NCI-H524 (cell line): ENCODE results near the gene ZSWIM1.
"Not testable (repeated sequence)": the region's sequence is repeated elsewhere in the genome, so short reads cannot be mapped to it uniquely, and the experiment has no call there.

Experiments used
- DNase-seq, 2 experiments: peaks; one replicate each; lab custom pipeline; 2025; lab: John Stamatoyannopoulos, UW

ZSWIM1 gene

DNA sequence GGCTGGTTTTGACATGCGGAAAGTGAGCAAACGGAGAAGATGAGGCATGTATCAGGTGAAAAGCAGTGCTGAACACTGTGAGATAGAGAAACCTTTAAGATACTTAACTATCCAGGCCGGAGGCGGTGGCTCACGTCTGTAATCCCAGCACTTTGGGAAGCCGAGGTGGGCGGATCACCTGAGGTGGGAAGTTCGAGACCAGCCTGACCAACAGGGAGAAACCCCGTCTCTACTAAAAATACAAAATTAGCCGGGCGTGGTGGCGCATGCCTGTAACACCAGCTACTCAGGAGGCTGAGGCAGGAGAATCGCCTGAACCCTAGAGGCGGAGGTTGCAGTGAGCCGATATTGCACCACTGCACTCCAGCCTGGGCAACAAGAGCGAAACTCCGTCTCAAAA, 50.7 kb downstream of the ZSWIM1 start:
- not testable (repeated sequence) for DNase-seq

- peak; percentile 86 to 91 for DNase-seq
Observed at GRCh38 chr20:45933266-45934045, 52.4 kb downstream of the ZSWIM1 start.

DNA sequence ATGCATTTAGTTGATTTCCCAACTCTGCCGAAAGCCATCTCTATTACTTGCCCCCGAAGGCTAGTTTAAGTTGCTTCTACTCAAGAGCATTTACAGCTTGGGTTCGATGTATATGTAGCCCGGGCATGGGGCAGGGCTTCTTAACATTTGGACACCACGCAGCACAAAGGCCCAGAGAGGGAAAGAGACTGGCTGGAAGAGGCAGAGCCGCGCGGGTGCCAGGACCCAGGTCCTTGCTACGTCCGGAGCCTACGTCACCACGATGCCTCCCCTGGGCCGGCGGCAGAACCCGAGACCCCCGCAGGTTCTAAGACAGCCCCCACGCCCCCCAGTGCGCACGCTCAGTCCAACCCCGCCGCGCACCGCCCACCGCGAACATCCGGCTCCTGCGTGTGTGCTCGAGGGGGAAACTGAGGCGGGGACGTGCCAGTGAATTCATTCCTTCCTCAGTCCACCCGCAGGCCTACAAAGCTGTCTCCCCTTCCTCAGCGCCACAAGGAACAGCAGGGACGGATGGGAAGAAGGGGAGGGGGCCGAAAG, 53.1 kb downstream of the ZSWIM1 start:
- DNase-seq, result peak; percentile 45 to 76
